GM18909 (cell line): ENCODE data around the gene CEBPG.

Experiments
- ATAC-seq: cut with Tn5 transposase; IDR thresholded peaks from one replicate; pipeline ENCODE4 v1.9.1; 2021; ENCODE audit warnings: mild to moderate bottlenecking; ENCODE audit not compliant: unreplicated experiment, poor library complexity

Gene CEBPG

GRCh38 chr19:33392341-33393285 is 19.1 kb downstream of the CEBPG start:
- no peak for ATAC-seq

GRCh38 chr19:33393286-33394005 is 19.9 kb downstream of the CEBPG start:
- ATAC-seq: no peak

- ATAC-seq: no peak
These were observed 20.7 kb downstream of the CEBPG start for GRCh38 chr19:33394006-33394722.

- no peak for ATAC-seq
These were observed 21.4 kb downstream of the CEBPG start for GRCh38 chr19:33394723-33395560.

- no peak for ATAC-seq
These were observed 22.3 kb downstream of the CEBPG start for GRCh38 chr19:33395561-33396550.

GRCh38 chr19:33396701-33397535 is 23.4 kb downstream of the CEBPG start:
- ATAC-seq: no peak

GRCh38 chr19:33397536-33398360 is 24.2 kb downstream of the CEBPG start:
- ATAC-seq: no peak

- ATAC-seq: no peak
These were observed 25.0 kb downstream of the CEBPG start for GRCh38 chr19:33398361-33399060.

- ATAC-seq: no peak
These were observed 25.7 kb downstream of the CEBPG start for GRCh38 chr19:33399081-33399744.

- ATAC-seq: no peak
These were observed 26.5 kb downstream of the CEBPG start for GRCh38 chr19:33399745-33400681.

GRCh38 chr19:33400856-33401682 is 27.6 kb downstream of the CEBPG start:
- no peak for ATAC-seq

GRCh38 chr19:33401683-33402420 is 28.3 kb downstream of the CEBPG start:
- ATAC-seq: no peak
